Mammary epithelial cell (primary cell): ENCODE results near the gene LILRA5.
"Not testable (repeated sequence)": the region's sequence is repeated elsewhere in the genome, so short reads cannot be mapped to it uniquely, and the experiment has no call there.

ENCODE experiments used
- EZH2 ChIP-seq: IDR thresholded peaks from 2 replicates; pipeline ENCODE4 v1.6.1; 2012; ENCODE audit warnings: low read length, inconsistent platforms, borderline replicate concordance
- TF ChIP-seq, protein P1 (sequence below), 2 donors: IDR thresholded peaks in 1 of 2; conservative IDR thresholded peaks in 1 of 2; 2 replicates each; pipeline ENCODE4 v1.5.1; 2011 to 2012; ENCODE audit warnings: inconsistent platforms in 2 of 2, low read length in 2 of 2, mild to moderate bottlenecking in 2 of 2, control low read depth in 1 of 2, low read depth in 1 of 2; ENCODE audit not compliant: insufficient read depth in 1 of 2; ENCODE audit errors: extremely low read depth in 1 of 2

DNA sequence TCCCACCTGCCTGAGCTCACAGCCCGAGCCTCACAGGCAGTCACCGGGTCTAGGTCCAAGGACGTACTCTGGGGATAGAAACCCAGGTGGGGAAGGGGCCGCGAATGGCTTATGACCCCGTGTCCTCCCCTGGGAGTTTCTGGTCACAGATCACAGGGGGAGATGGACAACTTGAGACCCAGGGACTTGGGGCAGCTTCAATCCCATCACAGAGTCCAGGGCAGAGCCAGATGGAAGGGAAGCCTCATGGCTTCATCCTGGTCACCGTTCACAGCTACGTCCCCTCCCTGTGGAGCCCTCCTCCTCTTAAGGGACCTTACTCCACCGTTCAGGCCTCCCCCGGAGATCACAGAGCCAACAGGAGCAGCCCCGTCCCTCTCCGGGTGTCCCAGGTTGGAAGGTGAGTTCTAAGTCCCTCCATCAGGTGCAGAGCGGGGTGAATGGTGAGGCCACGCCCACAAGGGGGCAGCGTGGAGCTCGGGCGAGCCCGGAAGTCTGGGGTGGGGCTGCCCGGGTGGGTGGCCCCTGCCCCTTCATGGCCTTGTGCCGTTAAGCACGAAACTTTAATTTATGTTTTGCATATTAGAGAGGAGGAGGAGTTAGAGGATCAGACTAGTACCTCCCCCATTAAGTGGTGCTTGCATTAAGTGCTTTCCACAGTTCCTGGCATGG is 46.3 kb upstream of the LILRA5 start:
- TF ChIP-seq, protein P1, sequence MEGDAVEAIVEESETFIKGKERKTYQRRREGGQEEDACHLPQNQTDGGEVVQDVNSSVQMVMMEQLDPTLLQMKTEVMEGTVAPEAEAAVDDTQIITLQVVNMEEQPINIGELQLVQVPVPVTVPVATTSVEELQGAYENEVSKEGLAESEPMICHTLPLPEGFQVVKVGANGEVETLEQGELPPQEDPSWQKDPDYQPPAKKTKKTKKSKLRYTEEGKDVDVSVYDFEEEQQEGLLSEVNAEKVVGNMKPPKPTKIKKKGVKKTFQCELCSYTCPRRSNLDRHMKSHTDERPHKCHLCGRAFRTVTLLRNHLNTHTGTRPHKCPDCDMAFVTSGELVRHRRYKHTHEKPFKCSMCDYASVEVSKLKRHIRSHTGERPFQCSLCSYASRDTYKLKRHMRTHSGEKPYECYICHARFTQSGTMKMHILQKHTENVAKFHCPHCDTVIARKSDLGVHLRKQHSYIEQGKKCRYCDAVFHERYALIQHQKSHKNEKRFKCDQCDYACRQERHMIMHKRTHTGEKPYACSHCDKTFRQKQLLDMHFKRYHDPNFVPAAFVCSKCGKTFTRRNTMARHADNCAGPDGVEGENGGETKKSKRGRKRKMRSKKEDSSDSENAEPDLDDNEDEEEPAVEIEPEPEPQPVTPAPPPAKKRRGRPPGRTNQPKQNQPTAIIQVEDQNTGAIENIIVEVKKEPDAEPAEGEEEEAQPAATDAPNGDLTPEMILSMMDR (conservative IDR thresholded peaks at IDR 0.05 in 1 of 2, IDR thresholded peaks at IDR 0.05 in 1 of 2; ENCODE audit: extremely low read depth in 1 of 2, insufficient read depth in 1 of 2, low read depth in 1 of 2, low read length in 2 of 2) = not testable (repeated sequence)
- not testable (repeated sequence) for TF ChIP-seq EZH2
